Fibroblast of skin of left biceps (primary cell): Measurements from ENCODE around the gene MAGEA8.
"Not testable (repeated sequence)": the region's sequence is repeated elsewhere in the genome, so short reads cannot be mapped to it uniquely, and the experiment has no call there.

Experiments used
- DNase-seq, 2 experiments: peaks; one replicate each; pipeline ENCODE4 v3.0.0-alpha.2; 2013; ENCODE audit warnings: low read depth in 2 of 2

The MAGEA8 gene

DNA sequence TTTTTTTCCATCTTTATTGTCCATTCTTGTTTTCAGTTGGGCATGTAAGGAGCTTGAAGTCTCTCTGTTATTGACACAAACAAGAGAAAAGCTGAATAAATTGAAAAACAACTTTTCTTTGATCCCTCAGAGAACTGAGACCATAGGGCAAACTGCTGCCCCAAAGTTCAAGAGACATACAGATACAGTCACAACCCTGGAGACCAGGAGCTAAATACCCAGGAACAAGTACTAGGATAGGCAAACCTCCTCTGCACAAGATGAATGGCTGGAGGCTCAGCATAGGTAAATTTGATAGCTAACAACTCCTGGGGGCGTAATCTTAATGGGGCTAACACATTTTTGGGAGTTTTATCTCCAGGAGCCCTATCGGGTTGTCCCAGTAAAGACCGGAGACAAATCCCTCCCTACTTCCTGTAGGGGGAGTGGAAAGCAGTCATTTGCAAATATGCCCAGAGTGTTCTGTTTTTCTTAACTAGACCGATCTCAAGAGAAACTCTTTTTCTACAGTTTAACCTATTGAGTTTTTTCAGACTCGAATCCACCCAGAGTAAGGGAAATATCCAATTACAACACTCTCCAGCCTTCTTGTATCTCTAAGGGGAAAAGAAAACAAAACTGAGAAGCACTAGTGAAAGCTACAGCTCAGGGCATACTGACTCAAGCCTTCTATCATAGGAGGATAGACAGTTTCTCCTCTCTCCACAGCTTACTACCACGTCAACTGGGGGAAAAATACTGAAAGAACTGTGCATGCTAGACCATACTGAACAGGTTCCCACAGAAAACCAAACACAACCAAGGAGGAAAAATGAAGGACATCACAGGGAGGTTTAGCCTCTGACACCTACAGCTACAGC lies 23.1 kb downstream of the MAGEA8 start:
- DNase-seq, result no peak

DNA sequence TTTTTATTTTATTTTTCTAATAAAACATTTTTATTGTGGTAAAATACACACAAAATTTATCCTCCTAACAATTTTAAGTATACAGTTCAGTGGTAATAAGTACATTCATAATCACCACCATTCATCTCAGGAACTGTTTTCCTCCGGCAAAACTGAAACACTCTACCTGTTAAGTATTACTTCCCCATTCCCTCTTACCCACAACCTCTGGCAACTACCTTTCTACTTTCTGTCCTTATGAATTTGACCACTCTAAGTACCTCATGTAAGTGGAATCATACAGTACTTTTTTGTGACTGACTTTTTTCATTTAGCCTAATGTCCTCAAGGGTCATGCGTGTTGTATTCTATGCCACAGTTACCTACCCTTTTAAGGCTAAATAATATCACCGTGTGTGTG lies 27.3 kb downstream of the MAGEA8 start:
- no peak for DNase-seq

DNA sequence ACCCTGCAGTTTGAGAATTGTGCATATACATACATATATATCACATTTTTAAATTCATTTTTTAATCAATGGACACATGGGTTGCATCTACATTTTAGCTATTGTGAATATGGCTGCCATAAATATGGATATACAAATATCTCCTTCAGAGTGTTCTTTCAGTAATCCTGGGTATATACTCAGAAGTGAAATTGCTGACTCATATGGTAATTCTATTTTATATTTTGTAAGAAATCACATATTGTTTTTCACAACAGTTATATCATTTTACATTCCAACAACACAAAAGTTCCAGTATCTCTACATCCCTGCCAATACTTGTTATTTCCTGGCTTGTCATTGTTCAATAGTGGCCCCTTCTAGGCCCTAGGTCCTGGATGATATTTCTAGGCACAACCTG lies 27.7 kb downstream of the MAGEA8 start:
- DNase-seq, result no peak

DNA sequence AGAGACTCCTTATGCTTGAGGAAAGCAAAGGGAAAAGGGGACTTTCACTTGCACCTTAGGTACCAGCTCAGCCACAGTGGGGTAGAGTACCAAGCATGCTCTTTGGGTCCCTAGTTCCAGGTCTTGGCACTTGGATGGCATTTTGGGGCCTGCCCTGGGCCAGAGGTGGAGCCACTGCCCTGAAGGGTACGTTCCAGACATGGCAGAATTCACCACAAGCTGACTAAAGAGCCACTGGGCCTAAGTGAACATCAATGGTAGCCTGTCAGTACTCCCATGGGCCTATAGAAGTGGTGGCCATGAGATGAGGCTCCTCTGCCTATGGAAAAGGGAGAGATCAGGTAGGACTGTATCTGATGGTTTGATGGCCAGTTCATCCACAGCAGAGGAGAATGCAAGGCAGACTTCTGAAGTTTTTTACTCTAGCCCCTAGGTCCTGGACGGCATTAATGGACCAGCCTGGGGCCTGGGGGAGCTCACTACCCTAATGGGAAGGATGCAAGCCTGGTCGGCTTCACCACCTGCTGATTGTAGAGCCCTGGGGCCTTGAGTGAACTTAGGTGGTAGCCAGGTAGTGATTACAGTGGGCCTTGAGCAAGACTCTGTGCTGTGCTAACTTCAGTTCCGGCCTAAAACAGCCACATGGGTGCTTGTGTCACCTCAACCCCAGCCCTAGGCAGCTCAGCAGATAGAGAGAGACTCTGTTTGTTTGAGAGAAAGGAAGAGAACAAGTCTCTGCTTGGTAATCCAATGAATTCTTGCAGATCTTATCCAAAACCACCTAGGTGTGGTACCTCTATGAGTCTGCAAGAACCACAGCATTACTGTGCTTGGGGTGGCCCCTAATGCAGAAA lies 28.6 kb downstream of the MAGEA8 start:
- no peak for DNase-seq

DNA sequence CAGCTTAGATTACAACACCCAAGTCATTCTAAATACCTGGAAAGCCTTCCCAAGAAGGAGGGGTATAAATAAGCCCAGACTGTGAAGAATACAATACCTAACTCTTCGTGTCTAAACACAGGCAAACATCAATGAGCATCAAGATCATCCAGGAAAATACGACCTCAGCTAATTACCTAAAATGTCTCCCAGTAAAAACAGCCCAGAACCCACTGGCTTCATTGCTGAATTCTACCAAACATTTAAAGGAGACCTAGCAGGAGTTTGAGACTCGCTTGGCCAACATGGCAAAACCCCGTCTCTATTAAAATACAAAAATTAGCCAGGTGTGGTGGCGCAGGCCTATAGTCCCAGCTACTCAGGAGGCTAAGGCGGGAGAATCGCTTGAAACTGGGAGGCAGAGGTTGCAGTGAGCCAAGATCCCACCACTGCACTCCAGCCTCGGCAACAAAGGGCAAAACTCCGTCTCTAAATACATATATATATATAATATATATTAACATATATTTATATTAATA lies 29.3 kb downstream of the MAGEA8 start:
- no peak for DNase-seq

DNA sequence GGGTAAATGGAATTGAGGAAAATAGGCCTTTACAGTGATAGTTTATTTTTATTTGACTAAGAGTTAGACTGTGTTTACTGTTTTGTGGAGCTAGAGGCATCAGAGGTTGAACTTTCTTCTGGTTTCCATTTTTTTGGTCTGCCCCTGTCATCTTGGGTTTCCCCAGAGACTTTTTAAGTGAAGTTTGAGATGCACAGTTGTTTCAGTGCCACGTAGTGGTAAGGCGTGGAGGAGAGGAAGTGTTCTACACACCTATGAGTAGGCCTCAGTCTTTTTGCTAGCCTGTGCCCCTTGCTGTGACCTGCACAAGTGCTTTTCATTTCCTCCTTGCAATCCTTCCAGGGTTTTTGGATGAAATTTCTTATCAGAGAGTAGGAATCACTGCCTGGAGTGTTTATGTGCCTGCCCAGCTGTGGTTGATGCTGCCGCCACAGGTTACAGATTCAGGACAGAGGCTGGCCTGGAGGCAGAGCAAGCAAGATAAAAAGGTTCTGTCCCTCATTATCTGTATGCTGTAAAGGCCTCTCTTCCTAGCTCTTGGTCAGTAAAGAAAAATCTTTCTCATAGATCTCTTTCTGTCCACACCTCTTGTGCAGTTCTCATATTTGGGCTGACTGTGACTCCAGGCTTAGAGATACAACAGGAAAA lies 35.9 kb downstream of the MAGEA8 start:
- no peak for DNase-seq

DNA sequence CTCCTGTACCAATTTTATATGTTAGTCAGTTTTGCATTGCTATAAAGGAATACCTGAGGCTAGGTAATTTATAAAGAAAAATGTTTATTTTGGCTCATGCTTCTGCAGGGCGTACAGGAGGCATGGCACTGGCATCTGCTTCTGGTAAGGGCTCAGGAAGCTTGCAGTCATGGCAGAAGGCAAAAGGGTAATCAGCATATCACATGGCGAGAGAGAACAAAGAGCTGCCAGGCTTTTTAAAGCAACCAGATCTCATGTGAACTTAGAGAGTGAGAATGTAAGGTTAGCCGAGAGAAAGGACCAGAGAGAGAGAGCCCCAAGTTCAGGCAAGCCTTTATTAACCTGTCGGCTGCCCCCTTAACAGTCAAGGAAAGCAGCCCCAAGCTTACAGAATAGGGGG lies 42.9 kb downstream of the MAGEA8 start:
- not testable (repeated sequence) for DNase-seq

DNA sequence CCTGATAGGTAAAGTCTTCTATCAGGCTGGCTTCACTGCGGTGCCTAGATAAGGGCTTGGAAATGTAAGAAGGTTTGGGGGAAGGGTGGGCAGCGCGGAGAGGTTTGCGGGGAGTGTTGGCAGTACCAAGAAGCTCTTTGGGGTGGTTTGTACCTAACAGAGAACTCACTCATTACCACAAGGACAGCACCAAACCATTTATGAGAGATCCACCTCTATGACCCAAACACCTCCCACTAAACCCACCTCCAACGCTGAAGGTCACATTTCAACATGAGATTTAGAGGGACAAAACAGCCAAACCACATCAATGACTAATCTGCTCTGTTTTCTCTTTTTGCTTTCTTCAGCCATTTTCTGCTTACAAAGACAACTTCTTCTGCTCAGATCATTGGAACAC lies 43.5 kb downstream of the MAGEA8 start:
- DNase-seq, result not testable (repeated sequence)

DNA sequence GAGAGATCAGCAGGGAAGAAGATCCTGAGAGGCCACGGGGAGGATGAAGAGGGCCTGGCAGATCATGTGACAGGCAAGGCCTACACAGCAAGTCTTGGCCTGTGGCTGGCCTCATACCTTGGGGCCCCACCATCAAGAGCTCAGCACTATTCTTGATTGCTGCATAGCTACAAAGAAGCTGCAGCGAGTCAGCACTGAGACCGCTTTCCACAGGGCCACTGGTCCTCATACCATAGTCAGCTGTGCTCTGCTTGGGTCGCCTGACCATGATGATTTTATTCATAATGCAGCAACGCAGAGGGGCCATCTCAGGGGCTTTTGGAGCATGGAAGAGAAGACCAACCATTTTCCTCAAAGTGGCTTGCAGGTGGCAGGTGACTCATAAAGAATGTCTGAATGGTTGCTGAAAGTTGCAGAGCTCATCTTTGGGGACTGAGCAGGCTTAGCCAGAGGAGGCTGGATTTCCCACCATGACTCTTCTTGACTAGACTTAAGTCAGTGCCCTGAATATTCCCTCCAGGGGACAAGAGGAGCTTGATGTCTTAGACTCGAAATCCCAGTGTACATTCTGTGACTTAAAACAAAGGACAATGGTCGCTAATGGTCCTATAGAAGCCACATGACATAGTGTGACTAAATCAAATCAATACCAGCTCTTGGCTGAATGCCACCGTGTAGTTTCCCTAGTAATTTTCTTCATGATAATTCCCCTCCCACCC lies 46.4 kb downstream of the MAGEA8 start:
- not testable (repeated sequence) for DNase-seq

DNA sequence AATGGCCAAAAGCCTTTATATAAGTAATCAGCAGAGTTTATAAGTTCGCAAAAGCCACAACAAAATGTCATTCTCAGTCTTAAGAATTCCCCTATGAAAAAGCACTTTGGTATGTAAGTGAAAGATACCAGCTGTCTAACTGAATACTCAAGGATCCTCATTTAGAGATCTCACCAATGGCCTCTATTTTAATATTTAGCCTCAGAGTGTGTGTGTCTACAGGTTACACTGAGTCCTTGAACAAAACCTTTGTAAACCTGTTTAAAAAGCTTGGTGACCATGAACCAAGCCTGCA lies 46.9 kb downstream of the MAGEA8 start:
- DNase-seq, result not testable (repeated sequence)

DNA sequence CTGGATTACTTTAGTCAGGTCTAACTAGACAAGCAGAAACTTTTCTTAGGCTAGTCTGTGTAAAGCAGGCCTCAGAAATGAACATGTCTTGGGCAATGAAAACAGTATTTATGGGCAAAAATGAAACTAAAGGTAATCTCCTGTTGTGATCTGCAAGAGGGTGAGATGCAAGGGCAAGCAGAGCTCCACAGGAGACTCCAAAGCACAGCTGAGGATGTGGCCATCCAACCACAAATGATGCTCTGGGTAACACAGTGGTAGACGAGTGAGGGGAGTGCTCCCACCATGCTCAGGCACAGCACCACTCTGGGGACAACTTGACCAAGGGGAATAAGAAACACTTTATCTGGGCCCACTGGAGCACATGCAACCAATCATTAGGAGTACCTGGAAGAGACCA lies 47.7 kb downstream of the MAGEA8 start:
- not testable (repeated sequence) for DNase-seq

DNA sequence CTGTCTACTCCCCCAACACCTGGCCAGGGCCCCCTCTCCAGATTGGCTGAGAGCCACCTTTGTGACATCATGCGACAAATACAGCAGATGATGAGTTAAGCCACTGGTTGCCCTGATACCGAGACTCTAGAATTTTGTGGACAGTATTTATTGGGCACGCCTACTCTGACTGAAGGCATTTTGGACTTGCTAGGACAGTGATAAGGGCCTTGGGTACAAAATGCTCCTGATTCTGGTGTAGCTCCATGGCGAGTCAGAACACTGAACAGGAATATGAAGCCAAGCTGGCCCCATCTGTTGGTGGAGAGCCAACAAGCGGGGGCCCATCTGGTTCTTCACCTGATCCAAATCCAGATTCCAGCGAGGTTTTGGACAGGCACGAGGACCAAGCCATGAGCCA lies 48.4 kb downstream of the MAGEA8 start, which contains the start of gene HSFX4:
Gene HSFX4 (plus strand): TSS at position 174 of the 400 bp plus-strand sequence. CDS start 72 bp downstream, at position 246.
- DNase-seq, result not testable (repeated sequence)

DNA sequence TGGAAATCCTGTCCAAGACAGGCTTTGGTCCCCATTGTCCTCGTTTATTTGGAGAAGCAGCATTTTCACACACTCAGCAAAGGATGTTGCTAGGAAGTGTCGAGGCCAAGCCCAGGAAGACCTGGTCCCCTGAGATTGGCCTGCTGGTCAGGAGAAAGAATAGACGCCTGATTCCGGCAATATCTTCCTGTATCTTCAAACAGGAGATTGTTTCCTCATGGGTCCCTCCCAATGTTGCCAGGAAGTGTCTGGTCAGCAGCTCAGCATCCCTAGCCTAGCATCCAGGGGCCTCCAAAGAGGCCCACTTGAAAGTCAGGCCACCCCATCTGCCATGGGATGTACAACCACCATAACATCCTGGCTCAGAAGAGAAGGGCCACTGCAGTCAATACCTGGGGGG lies 50.4 kb downstream of the MAGEA8 start:
- not testable (repeated sequence) for DNase-seq

DNA sequence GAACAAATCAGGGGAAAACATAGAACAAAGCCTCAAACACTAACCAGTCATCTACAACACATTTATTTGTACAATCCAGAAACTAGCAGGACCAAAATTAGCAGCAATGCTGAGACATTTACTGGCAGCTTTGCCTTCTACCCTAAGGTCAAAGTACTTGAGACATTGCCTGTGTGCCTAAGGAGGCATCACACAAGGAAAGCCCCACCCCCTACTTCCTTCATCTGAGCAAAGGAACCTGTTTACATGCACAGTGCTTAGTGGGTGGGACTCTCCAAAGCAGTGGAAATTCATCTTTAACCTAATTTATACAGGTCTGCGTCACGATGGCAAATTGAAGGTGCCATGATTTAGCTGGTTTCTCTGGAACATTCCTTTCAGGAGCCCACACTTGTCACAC lies 51.2 kb downstream of the MAGEA8 start:
- not testable (repeated sequence) for DNase-seq

DNA sequence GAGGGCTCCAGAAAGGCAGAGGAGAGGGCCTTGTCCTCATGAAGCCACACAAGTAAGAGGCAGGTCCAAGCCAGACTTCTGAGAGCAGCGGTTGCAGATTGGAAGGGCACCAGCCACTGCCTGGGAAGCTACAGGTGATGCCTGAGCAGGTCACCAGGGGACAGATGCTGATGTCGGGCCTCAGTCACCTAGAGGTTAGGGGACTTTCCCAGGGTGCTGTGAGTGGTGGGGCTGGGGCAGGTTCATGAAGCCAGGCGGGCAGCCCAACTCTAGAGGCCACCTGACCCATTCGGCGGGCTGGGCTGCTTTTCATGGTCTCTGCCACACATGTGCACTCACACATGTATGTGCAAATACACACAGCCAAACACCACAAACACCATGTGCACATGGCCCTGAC lies 52.0 kb downstream of the MAGEA8 start:
- not testable (repeated sequence) for DNase-seq

DNA sequence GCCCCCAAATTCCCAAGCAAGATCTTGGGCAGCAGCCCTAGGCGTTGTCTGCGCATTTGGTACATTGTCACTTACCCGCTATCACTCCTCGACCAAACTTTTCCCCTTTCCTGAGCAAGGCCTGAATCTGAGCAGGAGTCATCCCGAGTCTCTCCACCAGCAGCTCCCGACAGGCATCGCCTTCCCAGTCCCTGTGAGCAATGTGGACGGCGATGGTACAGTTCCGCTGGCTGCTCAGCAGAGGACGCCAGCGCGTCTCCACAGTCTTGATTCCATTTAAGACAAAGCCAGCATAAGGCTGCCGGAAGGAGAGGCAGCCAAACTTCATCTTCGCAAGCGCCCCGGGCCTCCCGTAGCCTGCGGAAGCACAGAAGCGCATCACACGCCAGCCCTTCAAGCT lies 52.6 kb downstream of the MAGEA8 start:
- not testable (repeated sequence) for DNase-seq
